SK-N-SH (cell line): Measurements from ENCODE around the gene DEPDC1B. TPM values are rescaled to one million over a fixed set of nuclear protein-coding genes. Genes with fewer than 3 reads are reported as not detected.

ENCODE experiments used
- CTCF ChIA-PET: fragments of 300-600, 350-600 bp; formaldehyde crosslinking; extraction: SDS; loops from one replicate; lab custom pipeline; 2021; lab: Yijun Ruan, JAX
- POLR2A ChIA-PET: fragments of 350-600 bp; sonication (Branson Sonifier 250); formaldehyde crosslinking; extraction: SDS; loops from one replicate; lab custom pipeline; 2020; ENCODE audit warnings: antibody characterized with exemption, inconsistent platforms; lab: Yijun Ruan, JAX
- DNase-seq: peaks from one replicate; pipeline ENCODE4 v3.0.0; 2012
- H2AFZ ChIP-seq: fragments of 200-600 bp; sonication (generic); 2 replicates; pipeline ENCODE4 v1.8.1; 2016; ENCODE audit warnings: antibody characterized with exemption, mild to moderate bottlenecking, low read depth
- H3F3A ChIP-seq: fragments of 200-600 bp; sonication (generic); replicated peaks from 2 replicates; pipeline ENCODE3; 2016; ENCODE audit warnings: antibody characterized with exemption, mild to moderate bottlenecking; ENCODE audit not compliant: insufficient read depth
- H3K27ac ChIP-seq, 2 experiments: fragments of 200-500 bp in 1 of 2; fragments of 200-600 bp in 1 of 2; sonication (Bioruptor generic) in 1 of 2; sonication (generic), shearing (Covaris generic) in 1 of 2; 2 replicates each; pipeline versions ENCODE4 v1.5.1 to v1.6.1; 2014 to 2016; ENCODE audit warnings: low read depth in 2 of 2, inconsistent platforms in 1 of 2, low read length in 1 of 2, mild to moderate bottlenecking in 1 of 2, mixed read lengths in 1 of 2
- H3K27me3 ChIP-seq: fragments of 200-600 bp; sonication (generic), shearing (Covaris generic); 2 replicates; pipeline ENCODE4 v1.6.1; 2016; ENCODE audit warnings: mixed run types; ENCODE audit not compliant: insufficient read depth
- H3K36me3 ChIP-seq, 2 experiments: fragments of 200-500 bp in 1 of 2; fragments of 200-600 bp in 1 of 2; sonication (Bioruptor generic) in 1 of 2; sonication (generic) in 1 of 2; replicated peaks in 1 of 2; 2 replicates each; pipeline versions ENCODE3 to v1.5.1; 2014 to 2016; ENCODE audit warnings: low read length in 1 of 2, mild to moderate bottlenecking in 1 of 2; ENCODE audit not compliant: insufficient read depth in 2 of 2, control insufficient read depth in 1 of 2
- H3K4me1 ChIP-seq, 2 experiments: fragments of 200-500 bp in 1 of 2; fragments of 200-600 bp in 1 of 2; sonication (Bioruptor generic) in 1 of 2; sonication (generic), shearing (Covaris generic) in 1 of 2; 2 replicates each; pipeline versions ENCODE4 v1.5.1 to v1.6.1; 2014 to 2016; ENCODE audit warnings: low read depth in 1 of 2, low read length in 1 of 2, mixed run types in 1 of 2; ENCODE audit not compliant: insufficient read depth in 2 of 2, control insufficient read depth in 1 of 2
- H3K4me2 ChIP-seq: fragments of 200-600 bp; sonication (generic), shearing (Covaris generic); 2 replicates; pipeline ENCODE4 v1.6.1; 2017; ENCODE audit warnings: mixed run types
- H3K4me3 ChIP-seq, 2 experiments: fragments of 200-500 bp in 1 of 2; fragments of 200-600 bp in 1 of 2; sonication (Bioruptor generic) in 1 of 2; sonication (generic), shearing (Covaris generic) in 1 of 2; 2 replicates each; pipeline versions ENCODE4 v1.5.1 to v1.8.1; 2014 to 2016; ENCODE audit warnings: low read depth in 2 of 2, inconsistent platforms in 1 of 2, low read length in 1 of 2, mild to moderate bottlenecking in 1 of 2, mixed read lengths in 1 of 2, moderate library complexity in 1 of 2
- H3K79me2 ChIP-seq: fragments of 200-600 bp; sonication (generic); 2 replicates; pipeline ENCODE4 v1.8.1; 2017; ENCODE audit warnings: mild to moderate bottlenecking; ENCODE audit not compliant: insufficient read depth
- H3K9ac ChIP-seq: fragments of 200-600 bp; sonication (generic); 2 replicates; pipeline ENCODE4 v1.6.1; 2017; ENCODE audit warnings: mixed run types
- H3K9me2 ChIP-seq: fragments of 200-600 bp; sonication (generic); 2 replicates; pipeline ENCODE4 v1.6.1; 2017; ENCODE audit warnings: mixed run types
- H3K9me3 ChIP-seq: fragments of 200-600 bp; sonication (generic); 2 replicates; pipeline ENCODE4 v1.6.1; 2017; ENCODE audit warnings: mixed run types, mild to moderate bottlenecking, moderate library complexity
- H4K20me1 ChIP-seq: fragments of 200-600 bp; sonication (generic); 2 replicates; pipeline ENCODE4 v1.6.1; 2017; ENCODE audit warnings: mild to moderate bottlenecking, mixed run types; ENCODE audit not compliant: insufficient read depth
- EP300 ChIP-seq, 2 experiments: IDR thresholded peaks; 2 replicates each; pipeline versions ENCODE4 v1.4.0 to v1.6.1; 2012; ENCODE audit warnings: borderline replicate concordance in 1 of 2, low read depth in 1 of 2, low read length in 1 of 2
- EZH2phosphoT487 ChIP-seq: fragments of 200-600 bp; sonication (generic); IDR thresholded peaks from 2 replicates; pipeline ENCODE4 v1.6.1; 2017; ENCODE audit warnings: low read depth, mixed run types, mild to moderate bottlenecking, antibody characterized with exemption, moderate library complexity, borderline replicate concordance
- JUND ChIP-seq: IDR thresholded peaks from 2 replicates; pipeline ENCODE4 v1.4.0; 2012
- MEF2A ChIP-seq: IDR thresholded peaks from 2 replicates; pipeline ENCODE4 v1.4.0; 2012; ENCODE audit warnings: low read depth, borderline replicate concordance
- MXI1 ChIP-seq: IDR thresholded peaks from 2 replicates; pipeline ENCODE4 v1.6.1; 2012; ENCODE audit warnings: mild to moderate bottlenecking, low read depth, low read length, improper control_type of control experiment
- POLR2AphosphoS5 ChIP-seq: IDR thresholded peaks from 2 replicates; pipeline ENCODE4 v1.6.1; 2012; ENCODE audit warnings: low read depth, low read length
- TAF1 ChIP-seq: IDR thresholded peaks from 2 replicates; pipeline ENCODE4 v1.6.1; 2012; ENCODE audit warnings: low read depth, mild to moderate bottlenecking, low read length, moderate library complexity, borderline replicate concordance
- WGBS: methylation state at CpG from one replicate; pipeline ENCODE4 v1.1.6; 2017; ENCODE audit warnings: low lambda C conversion rate; 5-methylcytosine and 5-hydroxymethylcytosine counted together
- polyA plus RNA-seq, 3 experiments: library from polyadenylated mRNA; depleted of rRNA; stranded (reverse); fragments of >200 nt; gene quantifications; 2 replicates each; pipeline ENCODE4 v1.2.3, GENCODE V29; 2012
- TF ChIP-seq, protein P1 (sequence below): IDR thresholded peaks from 2 replicates; pipeline ENCODE4 v1.4.0; 2012; ENCODE audit warnings: low read depth
- TF ChIP-seq, protein P2 (sequence below): fragments of 200-600 bp; sonication (generic); IDR thresholded peaks from 2 replicates; pipeline ENCODE4 v1.6.1; 2017; ENCODE audit warnings: antibody characterized with exemption, mild to moderate bottlenecking, moderate library complexity

DEPDC1B gene
- polyA plus RNA-seq, 1 of the 3 experiments (the other 2 are of a cell fraction): 4.7 TPM

- no peaks in the 10 kb centered on the region for H3F3A ChIP-seq
- no peak overlapping the region for H3K4me2 ChIP-seq
- no peaks in the 10 kb centered on the region for H3K27me3 ChIP-seq
- no peak for DNase-seq
- no peaks in the 10 kb centered on the region for H3K79me2 ChIP-seq
- H3K9me2 ChIP-seq: no peaks in the 10 kb centered on the region
- TF ChIP-seq MEF2A (no peak), EZH2phosphoT487 (no peak), JUND (no peak), POLR2AphosphoS5 (no peak)
- TF ChIP-seq, protein P1, sequence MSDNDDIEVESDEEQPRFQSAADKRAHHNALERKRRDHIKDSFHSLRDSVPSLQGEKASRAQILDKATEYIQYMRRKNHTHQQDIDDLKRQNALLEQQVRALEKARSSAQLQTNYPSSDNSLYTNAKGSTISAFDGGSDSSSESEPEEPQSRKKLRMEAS: no peak
- POLR2A ChIA-PET: no interaction called here
- no peaks in the 10 kb centered on the region for H4K20me1 ChIP-seq
- CTCF ChIA-PET: no interaction called here
- no peak overlapping the region for H3K4me3 ChIP-seq
- H3K4me1 ChIP-seq: no peaks in the 10 kb centered on the region
- no peaks in the 10 kb centered on the region for H3K9me3 ChIP-seq
- no peak overlapping the region for H2AFZ ChIP-seq
- WGBS: 49% methylated on average over 2 of the region's 2 CpGs
- H3K27ac ChIP-seq: no peak overlapping the region
- H3K9ac ChIP-seq: no peak overlapping the region
- no peaks in the 10 kb centered on the region for H3K36me3 ChIP-seq
Measured at GRCh38 chr5:60724126-60724525, 24.2 kb upstream of the DEPDC1B start.

- POLR2A ChIA-PET: no interaction called here
- Histone ChIP-seq H4K20me1 (no peaks in the 10 kb centered on the region), H3K27me3 (no peaks in the 10 kb centered on the region), H2AFZ (no peak overlapping the region), H3K79me2 (no peaks in the 10 kb centered on the region), H3F3A (no peaks in the 10 kb centered on the region), H3K9ac (no peak overlapping the region), H3K36me3 (no peaks in the 10 kb centered on the region), H3K4me3 (no peak overlapping the region), H3K4me1 (no peaks in the 10 kb centered on the region), H3K27ac (no peak overlapping the region), H3K9me2 (no peaks in the 10 kb centered on the region), H3K4me2 (no peak overlapping the region), H3K9me3 (no peaks in the 10 kb centered on the region)
- no peak for DNase-seq
- WGBS: 63% methylated on average over 6 of the region's 6 CpGs
- CTCF ChIA-PET: no interaction called here
- TF ChIP-seq EZH2phosphoT487: no peak
- TF ChIP-seq TAF1: no peak
- no peak for TF ChIP-seq MXI1
Measured at GRCh38 chr5:60722416-60722815, 22.4 kb upstream of the DEPDC1B start.

- Histone ChIP-seq H4K20me1 (no peaks in the 10 kb centered on the region), H2AFZ (no peak overlapping the region), H3K27me3 (no peaks in the 10 kb centered on the region), H3K9me3 (no peaks in the 10 kb centered on the region), H3K4me2 (no peak overlapping the region), H3K9me2 (no peaks in the 10 kb centered on the region), H3K27ac (no peak overlapping the region), H3K4me1 (no peaks in the 10 kb centered on the region), H3K9ac (no peak overlapping the region), H3K79me2 (no peaks in the 10 kb centered on the region), H3F3A (no peaks in the 10 kb centered on the region), H3K36me3 (no peaks in the 10 kb centered on the region), H3K4me3 (no peak overlapping the region)
- ChIA-PET CTCF (interaction anchor here (0.9 to 1.0 kb wide), 2 partner anchors 9 to 31 kb away, joined by 3 read pairs; no protein-coding TSS in a partner anchor), POLR2A (no interaction called here)
- TF ChIP-seq EZH2phosphoT487 (no peak), EP300 (IDR thresholded peaks at IDR 0.05; ENCODE audit: borderline replicate concordance in 1 of 2, low read depth in 1 of 2, low read length in 1 of 2) (no peak)
- TF ChIP-seq, protein P2, sequence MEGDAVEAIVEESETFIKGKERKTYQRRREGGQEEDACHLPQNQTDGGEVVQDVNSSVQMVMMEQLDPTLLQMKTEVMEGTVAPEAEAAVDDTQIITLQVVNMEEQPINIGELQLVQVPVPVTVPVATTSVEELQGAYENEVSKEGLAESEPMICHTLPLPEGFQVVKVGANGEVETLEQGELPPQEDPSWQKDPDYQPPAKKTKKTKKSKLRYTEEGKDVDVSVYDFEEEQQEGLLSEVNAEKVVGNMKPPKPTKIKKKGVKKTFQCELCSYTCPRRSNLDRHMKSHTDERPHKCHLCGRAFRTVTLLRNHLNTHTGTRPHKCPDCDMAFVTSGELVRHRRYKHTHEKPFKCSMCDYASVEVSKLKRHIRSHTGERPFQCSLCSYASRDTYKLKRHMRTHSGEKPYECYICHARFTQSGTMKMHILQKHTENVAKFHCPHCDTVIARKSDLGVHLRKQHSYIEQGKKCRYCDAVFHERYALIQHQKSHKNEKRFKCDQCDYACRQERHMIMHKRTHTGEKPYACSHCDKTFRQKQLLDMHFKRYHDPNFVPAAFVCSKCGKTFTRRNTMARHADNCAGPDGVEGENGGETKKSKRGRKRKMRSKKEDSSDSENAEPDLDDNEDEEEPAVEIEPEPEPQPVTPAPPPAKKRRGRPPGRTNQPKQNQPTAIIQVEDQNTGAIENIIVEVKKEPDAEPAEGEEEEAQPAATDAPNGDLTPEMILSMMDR: no peak
- no peak for DNase-seq
Measured at GRCh38 chr5:60719329-60719728, 19.4 kb upstream of the DEPDC1B start.
